Neuronal stem cell (in vitro differentiated cells): ENCODE results near the gene CDH19. TPM values are rescaled to one million over a fixed set of nuclear protein-coding genes. Genes with fewer than 3 reads are reported as not detected.

Experiments
- DNase-seq: peaks from one replicate; pipeline ENCODE4 v3.0.0-alpha.2; 2013; ENCODE audit warnings: low spot score
- H2AFZ ChIP-seq: one replicate; pipeline ENCODE4 v1.6.1; 2013; ENCODE audit warnings: mild to moderate bottlenecking, low read length, inconsistent platforms
- H2AK5ac ChIP-seq: 2 replicates; pipeline ENCODE4 v1.6.1; 2013; ENCODE audit warnings: low read depth, mild to moderate bottlenecking, inconsistent platforms, low read length, moderate library complexity, mixed read lengths
- H2BK120ac ChIP-seq: 2 replicates; pipeline ENCODE4 v1.6.1; 2013; ENCODE audit warnings: low read depth, mild to moderate bottlenecking, inconsistent platforms, low read length, moderate library complexity, mixed read lengths
- H2BK12ac ChIP-seq: one replicate; pipeline ENCODE4 v1.6.1; 2013; ENCODE audit warnings: low read length, inconsistent platforms
- H2BK15ac ChIP-seq: 2 replicates; pipeline ENCODE4 v1.6.1; 2013; ENCODE audit warnings: mild to moderate bottlenecking, low read length, inconsistent platforms, mixed read lengths
- H2BK5ac ChIP-seq: one replicate; pipeline ENCODE4 v1.6.1; 2013; ENCODE audit warnings: inconsistent platforms, mild to moderate bottlenecking, low read length, moderate library complexity
- H3K14ac ChIP-seq: one replicate; pipeline ENCODE4 v1.6.1; 2013; ENCODE audit warnings: low read length, inconsistent platforms
- H3K18ac ChIP-seq: 2 replicates; pipeline ENCODE4 v1.6.1; 2013; ENCODE audit warnings: low read length, inconsistent platforms
- H3K23ac ChIP-seq: 2 replicates; pipeline ENCODE4 v1.6.1; 2013; ENCODE audit warnings: low read depth, mild to moderate bottlenecking, mixed read lengths, low read length, inconsistent platforms; ENCODE audit not compliant: poor library complexity
- H3K27ac ChIP-seq: replicated peaks from 3 replicates; pipeline ENCODE4 v1.5.1; 2013; ENCODE audit warnings: low read length, inconsistent platforms
- H3K27me3 ChIP-seq, 3 experiments: 2 replicates each; pipeline ENCODE4 v1.6.1; 2013; ENCODE audit warnings: low read length in 3 of 3, mild to moderate bottlenecking in 2 of 3, inconsistent platforms in 1 of 3, low read depth in 1 of 3, mixed read lengths in 1 of 3, moderate library complexity in 1 of 3; ENCODE audit not compliant: control insufficient read depth in 3 of 3, insufficient read depth in 3 of 3
- H3K36me3 ChIP-seq, 2 donors: replicated peaks in 1 of 2; 2 replicates each; pipeline ENCODE4 v1.6.1; 2013; ENCODE audit warnings: low read length in 2 of 2; ENCODE audit not compliant: control insufficient read depth in 2 of 2, insufficient read depth in 2 of 2
- H3K4ac ChIP-seq: 2 replicates; pipeline ENCODE4 v1.6.1; 2013; ENCODE audit warnings: inconsistent platforms, mild to moderate bottlenecking, low read length, moderate library complexity
- H3K4me1 ChIP-seq, 2 donors: 1 replicate in 1 of 2; 2 replicates in 1 of 2; pipeline ENCODE4 v1.6.1; 2013; ENCODE audit warnings: low read length in 2 of 2, low read depth in 1 of 2; ENCODE audit not compliant: control insufficient read depth in 2 of 2, insufficient read depth in 1 of 2
- H3K4me2 ChIP-seq: one replicate; pipeline ENCODE4 v1.6.1; 2013; ENCODE audit warnings: mild to moderate bottlenecking, low read length, inconsistent platforms; ENCODE audit not compliant: insufficient read depth, poor library complexity, severe bottlenecking
- H3K4me3 ChIP-seq, 2 donors: 2 replicates each; pipeline ENCODE4 v1.5.1; 2013; ENCODE audit warnings: low read length in 2 of 2, mild to moderate bottlenecking in 2 of 2, inconsistent platforms in 1 of 2, moderate library complexity in 1 of 2
- H3K79me1 ChIP-seq: one replicate; pipeline ENCODE4 v1.6.1; 2013; ENCODE audit warnings: low read depth, mild to moderate bottlenecking, inconsistent platforms, low read length, moderate library complexity
- H3K9ac ChIP-seq: one replicate; pipeline ENCODE4 v1.6.1; 2013; ENCODE audit warnings: mild to moderate bottlenecking, low read depth, low read length, inconsistent platforms; ENCODE audit not compliant: poor library complexity
- H3K9me3 ChIP-seq, 2 donors: replicated peaks in 1 of 2; 2 replicates each; pipeline versions ENCODE3 to v1.6.1; 2013; ENCODE audit warnings: low read length in 2 of 2, mild to moderate bottlenecking in 2 of 2, inconsistent platforms in 1 of 2, low read depth in 1 of 2, mixed read lengths in 1 of 2, moderate library complexity in 1 of 2; ENCODE audit not compliant: control insufficient read depth in 2 of 2, insufficient read depth in 1 of 2
- H4K8ac ChIP-seq: one replicate; pipeline ENCODE4 v1.6.1; 2013; ENCODE audit warnings: low read depth, mild to moderate bottlenecking, inconsistent platforms, low read length, moderate library complexity
- H4K91ac ChIP-seq: one replicate; pipeline ENCODE4 v1.6.1; 2013; ENCODE audit warnings: low read length, low read depth, mild to moderate bottlenecking, inconsistent platforms; ENCODE audit not compliant: poor library complexity
- WGBS, 2 donors: extraction: QIAGEN DNeasy Blood & Tissue Kit; methylation state at CpG; one replicate each; pipeline ENCODE4 v1.1.7; 2013; ENCODE audit warnings: missing lambda C conversion rate in 2 of 2, mixed read lengths in 1 of 2; ENCODE audit not compliant: insufficient read length in 2 of 2, insufficient replicate concordance in 1 of 2; ENCODE audit errors: extremely low coverage in 2 of 2; 5-methylcytosine and 5-hydroxymethylcytosine counted together
- polyA plus RNA-seq, 2 experiments: library from polyadenylated mRNA; stranded (reverse); fragments of 200-250 nt; gene quantifications; one replicate each; pipeline ENCODE4 v1.2.3, GENCODE V29; 2013

CDH19 gene
- not detected for polyA plus RNA-seq (2013, experiment 1 of 2)
- polyA plus RNA-seq (2013, experiment 2 of 2), result not detected

GRCh38 chr18:66603941-66604627 is at the start of gene CDH19:
TSS of gene CDH19 (minus strand) at chr18:66604090. CDS start at chr18:66572204, 31,886 bp downstream.
- no peaks in the 10 kb centered on the region for H3K79me1 ChIP-seq
- no peak within 1 kb of the TSS for H3K4me2 ChIP-seq
- H3K14ac ChIP-seq, result no peak within 1 kb of the TSS
- no peak within 1 kb of the TSS for H3K4ac ChIP-seq
- no peak within 1 kb of the TSS for H3K4me3 ChIP-seq
- H2BK120ac ChIP-seq, result no peak within 1 kb of the TSS
- no peaks in the 10 kb centered on the region for H3K4me1 ChIP-seq
- DNase-seq, result no peak
- no CpG with 5 or more reads among the region's 9 CpGs for WGBS, 2 donors
- H2BK5ac ChIP-seq, result no peak within 1 kb of the TSS
- no peaks in the 10 kb centered on the region for H3K27me3 ChIP-seq
- no peak within 1 kb of the TSS for H3K23ac ChIP-seq
- H4K91ac ChIP-seq, result no peak within 1 kb of the TSS
- H2AFZ ChIP-seq, result peak within 1 kb of the TSS; percentile 74
- no peaks in the 10 kb centered on the region for H3K9me3 ChIP-seq
- no peaks in the 10 kb centered on the region for H3K36me3 ChIP-seq
- H4K8ac ChIP-seq, result no peak within 1 kb of the TSS
- H2BK12ac ChIP-seq, result no peak within 1 kb of the TSS
- no peak within 1 kb of the TSS for H2BK15ac ChIP-seq
- no peak within 1 kb of the TSS for H3K27ac ChIP-seq
- no peak within 1 kb of the TSS for H3K9ac ChIP-seq
- H2AK5ac ChIP-seq, result no peak within 1 kb of the TSS
- H3K18ac ChIP-seq, result no peak within 1 kb of the TSS

GRCh38 chr18:66647671-66648070 is 43.8 kb upstream of the CDH19 start:
- WGBS, 2 donors, result no CpG with 5 or more reads among the region's 1 CpG
- Histone ChIP-seq H4K91ac (no peak overlapping the region), H3K4ac (no peak overlapping the region)

GRCh38 chr18:66646609-66647008 is 42.7 kb upstream of the CDH19 start:
- Histone ChIP-seq H3K18ac (no peak overlapping the region), H2AK5ac (no peak overlapping the region), H3K79me1 (no peaks in the 10 kb centered on the region), H3K27me3 (no peaks in the 10 kb centered on the region), H3K9ac (no peak overlapping the region), H3K27ac (no peak overlapping the region), H3K36me3 (no peaks in the 10 kb centered on the region), H2BK15ac (no peak overlapping the region), H2BK5ac (no peak overlapping the region), H3K4me2 (no peak overlapping the region), H4K8ac (no peak overlapping the region), H3K9me3 (no peaks in the 10 kb centered on the region), H2BK120ac (no peak overlapping the region), H3K4me3 (no peak overlapping the region), H4K91ac (no peak overlapping the region), H3K14ac (peak overlapping the region; percentile 63), H3K4me1 (no peaks in the 10 kb centered on the region), H3K4ac (no peak overlapping the region), H2AFZ (no peak overlapping the region), H2BK12ac (no peak overlapping the region), H3K23ac (no peak overlapping the region)
- WGBS, 2 donors, result no CpG with 5 or more reads among the region's 2 CpGs
- DNase-seq, result no peak

More at GRCh38 chr18:66647671-66648070, 43.8 kb upstream of the CDH19 start:
- H3K27me3 ChIP-seq, result no peaks in the 10 kb centered on the region
- H3K4me3 ChIP-seq, result no peak overlapping the region
- H2AK5ac ChIP-seq, result no peak overlapping the region
- H2BK12ac ChIP-seq, result no peak overlapping the region
- H2BK15ac ChIP-seq, result no peak overlapping the region
- no peak overlapping the region for H4K8ac ChIP-seq
- H2BK120ac ChIP-seq, result no peak overlapping the region
- H2AFZ ChIP-seq, result no peak overlapping the region
- H3K9me3 ChIP-seq, result no peaks in the 10 kb centered on the region
- no peak overlapping the region for H3K4me2 ChIP-seq
- no peaks in the 10 kb centered on the region for H3K79me1 ChIP-seq
- no peak overlapping the region for H3K14ac ChIP-seq
- no peak overlapping the region for H3K27ac ChIP-seq
- H2BK5ac ChIP-seq, result no peak overlapping the region
- H3K9ac ChIP-seq, result no peak overlapping the region
- H3K36me3 ChIP-seq, result no peaks in the 10 kb centered on the region
- DNase-seq, result no peak
- H3K18ac ChIP-seq, result no peak overlapping the region
- H3K4me1 ChIP-seq, result no peaks in the 10 kb centered on the region
- H3K23ac ChIP-seq, result no peak overlapping the region

GRCh38 chr18:66645983-66646382 is 42.1 kb upstream of the CDH19 start:
- WGBS, 2 donors, result no CpG with 5 or more reads among the region's 1 CpG
- DNase-seq, result no peak
- no peak overlapping the region for H2AFZ ChIP-seq
- no peak overlapping the region for H3K23ac ChIP-seq
- no peak overlapping the region for H3K14ac ChIP-seq
- H2BK12ac ChIP-seq, result no peak overlapping the region
- H3K79me1 ChIP-seq, result no peaks in the 10 kb centered on the region
- no peaks in the 10 kb centered on the region for H3K36me3 ChIP-seq
- no peak overlapping the region for H2BK120ac ChIP-seq
- H3K18ac ChIP-seq, result no peak overlapping the region
- H3K9ac ChIP-seq, result no peak overlapping the region
- H3K27ac ChIP-seq, result no peak overlapping the region
- H3K4me2 ChIP-seq, result no peak overlapping the region
- H3K27me3 ChIP-seq, result no peaks in the 10 kb centered on the region
- H4K8ac ChIP-seq, result no peak overlapping the region
- no peak overlapping the region for H2AK5ac ChIP-seq
- H3K4me1 ChIP-seq, result no peaks in the 10 kb centered on the region
- H3K4ac ChIP-seq, result no peak overlapping the region
- no peak overlapping the region for H2BK5ac ChIP-seq
- no peak overlapping the region for H3K4me3 ChIP-seq
- H3K9me3 ChIP-seq, result no peaks in the 10 kb centered on the region
- no peak overlapping the region for H2BK15ac ChIP-seq
- no peak overlapping the region for H4K91ac ChIP-seq
